OCI-LY1 (cell line): ENCODE measurements around the gene ATG2A.

Source experiments
- EZH2 ChIP-seq: fragments of 200-600 bp; sonication (generic), shearing (Covaris generic); IDR thresholded peaks from 2 replicates; pipeline ENCODE4 v1.8.0; 2017; ENCODE audit warnings: borderline replicate concordance, mixed run types, mild to moderate bottlenecking, antibody characterized with exemption, low read length, moderate library complexity, mixed read lengths
- TF ChIP-seq, protein P1 (sequence below): fragments of 200-600 bp; sonication (generic), shearing (Covaris generic); IDR thresholded peaks from 2 replicates; pipeline ENCODE4 v1.5.1; 2017; ENCODE audit warnings: mild to moderate bottlenecking, antibody characterized with exemption, low read length, moderate library complexity, mixed read lengths

DNA sequence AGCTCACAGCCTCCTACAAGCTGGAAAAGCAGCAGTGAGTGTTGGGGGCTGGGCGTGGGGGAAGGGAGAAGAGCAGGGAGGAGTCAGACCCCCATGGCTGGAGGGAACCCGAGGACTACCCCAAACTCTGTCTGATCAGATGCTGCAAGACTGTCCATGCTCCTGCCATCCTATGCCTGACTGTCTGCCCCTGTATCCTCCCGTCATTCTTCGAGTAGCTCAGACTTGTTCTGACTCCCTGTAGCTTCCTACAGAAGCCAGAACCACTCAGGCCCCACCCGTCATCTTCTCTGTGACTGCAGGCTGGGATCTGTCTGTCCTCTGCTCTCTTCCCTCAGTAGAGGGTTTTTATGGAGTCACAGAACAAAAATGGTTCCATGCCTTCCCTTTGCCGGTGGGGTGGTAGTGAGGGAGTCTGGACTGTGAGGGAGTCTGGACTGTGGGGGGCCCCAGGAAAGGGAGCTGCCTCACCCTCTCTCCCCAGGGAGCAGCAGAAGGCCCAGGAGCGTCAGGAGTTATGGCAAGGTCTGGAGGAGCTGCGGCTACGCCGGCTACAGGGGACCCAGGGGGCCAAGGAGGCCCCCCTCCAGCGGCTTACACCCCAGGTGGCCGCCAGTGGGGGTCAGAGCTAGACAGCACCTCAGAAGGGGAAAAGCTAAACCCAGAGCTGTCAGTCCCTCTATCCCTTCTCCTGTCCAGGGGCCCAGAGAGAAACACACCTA, 16.4 kb upstream of the ATG2A start:
- TF ChIP-seq, protein P1, sequence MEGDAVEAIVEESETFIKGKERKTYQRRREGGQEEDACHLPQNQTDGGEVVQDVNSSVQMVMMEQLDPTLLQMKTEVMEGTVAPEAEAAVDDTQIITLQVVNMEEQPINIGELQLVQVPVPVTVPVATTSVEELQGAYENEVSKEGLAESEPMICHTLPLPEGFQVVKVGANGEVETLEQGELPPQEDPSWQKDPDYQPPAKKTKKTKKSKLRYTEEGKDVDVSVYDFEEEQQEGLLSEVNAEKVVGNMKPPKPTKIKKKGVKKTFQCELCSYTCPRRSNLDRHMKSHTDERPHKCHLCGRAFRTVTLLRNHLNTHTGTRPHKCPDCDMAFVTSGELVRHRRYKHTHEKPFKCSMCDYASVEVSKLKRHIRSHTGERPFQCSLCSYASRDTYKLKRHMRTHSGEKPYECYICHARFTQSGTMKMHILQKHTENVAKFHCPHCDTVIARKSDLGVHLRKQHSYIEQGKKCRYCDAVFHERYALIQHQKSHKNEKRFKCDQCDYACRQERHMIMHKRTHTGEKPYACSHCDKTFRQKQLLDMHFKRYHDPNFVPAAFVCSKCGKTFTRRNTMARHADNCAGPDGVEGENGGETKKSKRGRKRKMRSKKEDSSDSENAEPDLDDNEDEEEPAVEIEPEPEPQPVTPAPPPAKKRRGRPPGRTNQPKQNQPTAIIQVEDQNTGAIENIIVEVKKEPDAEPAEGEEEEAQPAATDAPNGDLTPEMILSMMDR, result no peak
- no peak for TF ChIP-seq EZH2
